DOHH2 (cell line): ENCODE measurements around the gene HBZ.
"Not testable (repeated sequence)": the region's sequence is repeated elsewhere in the genome, so short reads cannot be mapped to it uniquely, and the experiment has no call there.

Experiments
- H3F3A ChIP-seq: fragments of 200-600 bp; sonication (generic), shearing (Covaris generic); 2 replicates; pipeline ENCODE4 v1.6.0; 2016; ENCODE audit warnings: antibody characterized with exemption, mild to moderate bottlenecking; ENCODE audit not compliant: control insufficient read depth, insufficient read depth
- H3K27ac ChIP-seq: fragments of 200-600 bp; sonication (generic); 2 replicates; pipeline ENCODE4 v1.5.1; 2014; ENCODE audit warnings: low read depth, mild to moderate bottlenecking, low read length, moderate library complexity
- H3K27me3 ChIP-seq: fragments of 200-600 bp; sonication (generic); 2 replicates; pipeline ENCODE4 v1.6.1; 2014; ENCODE audit warnings: mild to moderate bottlenecking, low read length, mixed read lengths; ENCODE audit not compliant: control insufficient read depth
- H3K36me3 ChIP-seq: fragments of 200-600 bp; sonication (generic); 2 replicates; pipeline ENCODE4 v1.6.1; 2014; ENCODE audit warnings: mild to moderate bottlenecking, low read length, moderate library complexity, mixed read lengths; ENCODE audit not compliant: control insufficient read depth
- H3K4me1 ChIP-seq: fragments of 200-600 bp; sonication (generic); 2 replicates; pipeline ENCODE4 v1.6.1; 2014; ENCODE audit warnings: mild to moderate bottlenecking, low read length, mixed read lengths; ENCODE audit not compliant: control insufficient read depth
- H3K4me2 ChIP-seq: fragments of 200-600 bp; sonication (generic); 2 replicates; pipeline ENCODE4 v1.6.0; 2014; ENCODE audit warnings: mild to moderate bottlenecking, low read length, moderate library complexity
- H3K4me3 ChIP-seq: fragments of 200-600 bp; sonication (generic); 2 replicates; pipeline ENCODE4 v1.5.1; 2014; ENCODE audit warnings: mild to moderate bottlenecking, low read length, mixed read lengths
- H3K79me2 ChIP-seq: fragments of 200-600 bp; sonication (generic); 2 replicates; pipeline ENCODE4 v1.6.1; 2014; ENCODE audit warnings: mild to moderate bottlenecking, low read length, mixed read lengths; ENCODE audit not compliant: control insufficient read depth
- H3K9me2 ChIP-seq: fragments of 200-600 bp; sonication (generic); replicated peaks from 2 replicates; pipeline ENCODE4 v1.6.1; 2014; ENCODE audit warnings: mild to moderate bottlenecking, low read length, mixed read lengths; ENCODE audit not compliant: control insufficient read depth
- H3K9me3 ChIP-seq: fragments of 200-600 bp; sonication (generic); 2 replicates; pipeline ENCODE4 v1.6.1; 2014; ENCODE audit warnings: antibody characterized with exemption, low read length, mixed read lengths; ENCODE audit not compliant: control insufficient read depth, insufficient read depth
- H4K20me1 ChIP-seq: fragments of 200-600 bp; sonication (generic); 2 replicates; pipeline ENCODE4 v1.6.0; 2014; ENCODE audit warnings: low read depth, mild to moderate bottlenecking, antibody characterized with exemption, low read length, moderate library complexity; ENCODE audit not compliant: control insufficient read depth, insufficient read depth
- CTCF ChIP-seq: fragments of 200-600 bp; sonication (generic); IDR thresholded peaks from one replicate; pipeline ENCODE4 v1.5.1; 2014; ENCODE audit warnings: antibody characterized with exemption, mild to moderate bottlenecking, low read depth, low read length; ENCODE audit not compliant: poor library complexity, severe bottlenecking
- EZH2phosphoT487 ChIP-seq: fragments of 200-600 bp; sonication (generic); IDR thresholded peaks from 2 replicates; pipeline ENCODE4 v1.6.1; 2017; ENCODE audit warnings: borderline replicate concordance, mild to moderate bottlenecking, antibody characterized with exemption, low read length, moderate library complexity, mixed read lengths

HBZ gene

GRCh38 chr16:200388-200787, 47.9 kb downstream of the HBZ start:
- peaks cover 70% of the 10 kb centered on the region for H3K36me3 ChIP-seq
- 0 out of 2 replicates have a peak, but pooled peaks cover 2% of the 10 kb centered on the region for H3K79me2 ChIP-seq
- TF ChIP-seq CTCF (no peak), EZH2phosphoT487 (no peak)

GRCh38 chr16:203246-203645, 50.8 kb downstream of the HBZ start:
- H3K9me2 ChIP-seq, result no peaks in the 10 kb centered on the region
- H3K4me3 ChIP-seq, result no peak overlapping the region
- no peak overlapping the region for H3K27ac ChIP-seq
- H3K9me3 ChIP-seq, result no peaks in the 10 kb centered on the region
- no peak for TF ChIP-seq CTCF
- TF ChIP-seq EZH2phosphoT487, result no peak
- H3K27me3 ChIP-seq, result no peaks in the 10 kb centered on the region
- no peaks in the 10 kb centered on the region for H3K4me1 ChIP-seq
- no peaks in the 10 kb centered on the region for H3F3A ChIP-seq
- H3K36me3 ChIP-seq, result peaks cover 71% of the 10 kb centered on the region
- no peak overlapping the region for H3K4me2 ChIP-seq
- 0 out of 2 replicates have a peak, but pooled peaks cover 2% of the 10 kb centered on the region for H3K79me2 ChIP-seq
- H4K20me1 ChIP-seq, result no peaks in the 10 kb centered on the region

More at GRCh38 chr16:200388-200787, 47.9 kb downstream of the HBZ start:
- Histone ChIP-seq H3K4me2 (no peak overlapping the region), H3K27ac (no peak overlapping the region), H3K4me3 (no peak overlapping the region), H3K27me3 (no peaks in the 10 kb centered on the region), H3F3A (no peaks in the 10 kb centered on the region), H3K4me1 (no peaks in the 10 kb centered on the region), H3K9me3 (no peaks in the 10 kb centered on the region), H3K9me2 (no peaks in the 10 kb centered on the region), H4K20me1 (no peaks in the 10 kb centered on the region)

GRCh38 chr16:204046-204445, 51.6 kb downstream of the HBZ start:
- H3K27me3 ChIP-seq, H3K9me2 ChIP-seq, H3K4me2 ChIP-seq, H3F3A ChIP-seq, H3K4me3 ChIP-seq, H4K20me1 ChIP-seq, H3K79me2 ChIP-seq, H3K4me1 ChIP-seq, H3K27ac ChIP-seq, H3K9me3 ChIP-seq: not testable (repeated sequence)
- peaks cover 71% of the 10 kb centered on the region for H3K36me3 ChIP-seq
